H1 (cell line): ENCODE results near the gene ATP23. TPM values are rescaled to one million over a fixed set of nuclear protein-coding genes. Genes with fewer than 3 reads are reported as not detected.

Experiments
- CTCF ChIA-PET: fragments of 300-600 bp; sonication (Branson Sonifier 250); formaldehyde crosslinking; loops from one replicate; lab custom pipeline; 2021; ENCODE audit not compliant: partially characterized antibody; lab: Charles Lee
- POLR2A ChIA-PET: fragments of 300-600 bp; sonication (Branson Sonifier 250); formaldehyde crosslinking; loops from one replicate; lab custom pipeline; 2021; ENCODE audit warnings: inconsistent platforms; ENCODE audit not compliant: partially characterized antibody; lab: Charles Lee
- DNase-seq, 2 experiments: peaks; one replicate each; pipeline versions ENCODE4 v3.0.0 to v3.0.0-alpha.2; 2010 to 2022; ENCODE audit warnings: low spot score in 2 of 2, low read depth in 1 of 2, mixed read lengths in 1 of 2
- FAIRE-seq: peaks from 2 replicates; lab custom pipeline; 2011; peaks lifted over from hg19 to GRCh38; lab: Jason Lieb, UNC
- H2AFZ ChIP-seq: 2 replicates; pipeline ENCODE4 v1.8.1; 2012; ENCODE audit warnings: low read length, inconsistent platforms
- H2AK5ac ChIP-seq: 2 replicates; pipeline ENCODE4 v1.6.1; 2013; ENCODE audit warnings: low read depth, low read length
- H2BK120ac ChIP-seq: replicated peaks from 2 replicates; pipeline ENCODE3; 2013; ENCODE audit warnings: low read depth, low read length, inconsistent platforms
- H2BK12ac ChIP-seq: 2 replicates; pipeline ENCODE4 v1.6.1; 2013; ENCODE audit warnings: low read depth, low read length
- H2BK15ac ChIP-seq: 2 replicates; pipeline ENCODE4 v1.6.1; 2013; ENCODE audit warnings: low read length
- H2BK20ac ChIP-seq: 2 replicates; pipeline ENCODE4 v1.6.1; 2013; ENCODE audit warnings: low read length
- H2BK5ac ChIP-seq: 2 replicates; pipeline ENCODE4 v1.6.1; 2013; ENCODE audit warnings: low read depth, low read length
- H3K14ac ChIP-seq: 2 replicates; pipeline ENCODE4 v1.6.1; 2013; ENCODE audit warnings: inconsistent platforms; ENCODE audit not compliant: insufficient read length
- H3K18ac ChIP-seq: 2 replicates; pipeline ENCODE4 v1.6.1; 2013; ENCODE audit warnings: low read length; ENCODE audit errors: extremely low read depth
- H3K23ac ChIP-seq: 2 replicates; pipeline ENCODE4 v1.6.1; 2013; ENCODE audit warnings: inconsistent platforms; ENCODE audit not compliant: insufficient read length
- H3K23me2 ChIP-seq: 2 replicates; pipeline ENCODE4 v1.6.1; 2013; ENCODE audit warnings: low read depth, low read length
- H3K27ac ChIP-seq: 2 replicates; pipeline ENCODE4 v1.6.1; 2011; ENCODE audit warnings: low read depth, low read length, inconsistent platforms
- H3K27me3 ChIP-seq, 4 experiments: replicated peaks in 1 of 4; 1 replicate in 1 of 4; 2 replicates in 3 of 4; pipeline versions ENCODE4 v1.6.1 to v1.8.1; 2011 to 2013; ENCODE audit warnings: low read length in 3 of 4, mild to moderate bottlenecking in 3 of 4, inconsistent platforms in 2 of 4, mixed read lengths in 2 of 4, moderate library complexity in 1 of 4; ENCODE audit not compliant: control insufficient read depth in 3 of 4, insufficient read depth in 3 of 4; ENCODE audit errors: extremely low read depth in 1 of 4
- H3K36me3 ChIP-seq, 4 experiments: 2 replicates each; pipeline versions ENCODE4 v1.6.1 to v1.8.1; 2011 to 2013; ENCODE audit warnings: mild to moderate bottlenecking in 4 of 4, low read length in 3 of 4, moderate library complexity in 2 of 4, control low read depth in 1 of 4, inconsistent platforms in 1 of 4; ENCODE audit not compliant: insufficient read depth in 4 of 4, control insufficient read depth in 2 of 4
- H3K4ac ChIP-seq: replicated peaks from 2 replicates; pipeline ENCODE3; 2013; ENCODE audit warnings: low read length, low read depth, mixed read lengths, inconsistent platforms; ENCODE audit not compliant: insufficient read length
- H3K4me1 ChIP-seq, 4 experiments: replicated peaks in 1 of 4; 1 replicate in 1 of 4; 2 replicates in 3 of 4; pipeline versions ENCODE4 v1.6.1 to v1.8.1; 2011 to 2013; ENCODE audit warnings: low read length in 3 of 4, inconsistent platforms in 2 of 4, mixed read lengths in 1 of 4; ENCODE audit not compliant: insufficient read depth in 4 of 4, control insufficient read depth in 3 of 4
- H3K4me2 ChIP-seq, 2 experiments: 2 replicates each; pipeline versions ENCODE4 v1.6.1 to v1.8.1; 2011 to 2013; ENCODE audit warnings: low read depth in 2 of 2, low read length in 2 of 2, control low read depth in 1 of 2, inconsistent platforms in 1 of 2, mild to moderate bottlenecking in 1 of 2; ENCODE audit not compliant: insufficient read depth in 1 of 2
- H3K4me3 ChIP-seq, 4 experiments: fragments of 200-600, 300-600 bp in 1 of 4; sonication (generic), shearing (Covaris generic), sonication (Bioruptor Twin) in 1 of 4; 2 replicates each; pipeline versions ENCODE4 v1.5.1 to v1.8.1; 2011 to 2016; ENCODE audit warnings: low read length in 4 of 4, low read depth in 3 of 4, control low read depth in 2 of 4, inconsistent platforms in 2 of 4, mild to moderate bottlenecking in 2 of 4, mixed read lengths in 1 of 4, moderate library complexity in 1 of 4; ENCODE audit not compliant: insufficient read depth in 2 of 4; ENCODE audit errors: extremely low read depth in 1 of 4
- H3K56ac ChIP-seq: replicated peaks from 2 replicates; pipeline ENCODE3; 2013; ENCODE audit warnings: low read depth, mild to moderate bottlenecking, mixed read lengths, low read length, inconsistent platforms; ENCODE audit not compliant: insufficient read length
- H3K79me1 ChIP-seq: 2 replicates; pipeline ENCODE4 v1.6.1; 2013; ENCODE audit warnings: low read depth, low read length, control low read depth
- H3K79me2 ChIP-seq, 2 experiments: 2 replicates each; pipeline versions ENCODE4 v1.6.1 to v1.8.1; 2012 to 2013; ENCODE audit warnings: low read length in 2 of 2, mild to moderate bottlenecking in 2 of 2, inconsistent platforms in 1 of 2; ENCODE audit not compliant: insufficient read depth in 2 of 2, control insufficient read depth in 1 of 2
- H3K9ac ChIP-seq, 4 experiments: replicated peaks in 1 of 4; 1 replicate in 1 of 4; 2 replicates in 3 of 4; pipeline versions ENCODE4 v1.6.1 to v1.8.1; 2011 to 2013; ENCODE audit warnings: low read depth in 3 of 4, low read length in 3 of 4, control low read depth in 2 of 4, mild to moderate bottlenecking in 2 of 4, moderate library complexity in 2 of 4, inconsistent platforms in 1 of 4; ENCODE audit errors: extremely low read depth in 1 of 4
- H3K9me3 ChIP-seq, 2 experiments: 2 replicates each; pipeline versions ENCODE4 v1.6.1 to v1.8.1; 2012 to 2013; ENCODE audit warnings: mild to moderate bottlenecking in 2 of 2, moderate library complexity in 2 of 2, control low read depth in 1 of 2, inconsistent platforms in 1 of 2, low read depth in 1 of 2, low read length in 1 of 2, mixed read lengths in 1 of 2; ENCODE audit not compliant: insufficient read depth in 2 of 2
- H4K20me1 ChIP-seq, 2 experiments: replicated peaks in 1 of 2; 2 replicates each; pipeline versions ENCODE3 to v1.8.1; 2011 to 2013; ENCODE audit warnings: inconsistent platforms in 2 of 2, low read length in 2 of 2, mild to moderate bottlenecking in 1 of 2; ENCODE audit not compliant: insufficient read depth in 2 of 2, control insufficient read depth in 1 of 2
- H4K5ac ChIP-seq: 2 replicates; pipeline ENCODE4 v1.6.1; 2013; ENCODE audit warnings: low read length, low read depth, mixed read lengths, inconsistent platforms; ENCODE audit not compliant: insufficient read length
- H4K8ac ChIP-seq: 2 replicates; pipeline ENCODE4 v1.8.0; 2013; ENCODE audit warnings: mild to moderate bottlenecking, moderate library complexity, low read length, inconsistent platforms; ENCODE audit not compliant: insufficient read depth; ENCODE audit errors: extremely low read depth
- H4K91ac ChIP-seq: replicated peaks from 2 replicates; pipeline ENCODE3; 2013; ENCODE audit warnings: low read length, mixed read lengths, inconsistent platforms; ENCODE audit not compliant: insufficient read length
- BCL11A ChIP-seq, 2 experiments: IDR thresholded peaks; one replicate each; pipeline ENCODE4 v1.6.1; 2011; ENCODE audit warnings: low read depth in 2 of 2, low read length in 2 of 2, mild to moderate bottlenecking in 2 of 2
- JUND ChIP-seq: IDR thresholded peaks from 2 replicates; pipeline ENCODE4 v1.6.1; 2011; ENCODE audit warnings: mild to moderate bottlenecking, improper control_type of control experiment, low read length
- KDM4A ChIP-seq: IDR thresholded peaks from one replicate; pipeline ENCODE4 v1.7.1; 2012; ENCODE audit warnings: low read depth, mild to moderate bottlenecking, moderate library complexity, low read length, inconsistent platforms; ENCODE audit not compliant: severe bottlenecking
- POU5F1 ChIP-seq: IDR thresholded peaks from 2 replicates; pipeline ENCODE4 v1.6.1; 2011; ENCODE audit warnings: low read depth, mild to moderate bottlenecking, low read length, moderate library complexity
- RAD21 ChIP-seq, 2 experiments: IDR thresholded peaks in 1 of 2; conservative IDR thresholded peaks in 1 of 2; 2 replicates each; pipeline ENCODE4 v1.6.1; 2011; ENCODE audit warnings: low read depth in 2 of 2, low read length in 2 of 2, improper control_type of control experiment in 1 of 2, inconsistent platforms in 1 of 2, mild to moderate bottlenecking in 1 of 2, moderate library complexity in 1 of 2
- RNF2 ChIP-seq: fragments of 200-900, 300-1000 bp; sonication (generic); IDR thresholded peaks from 2 replicates; pipeline ENCODE4 v1.7.1; 2016; ENCODE audit warnings: borderline replicate concordance, low read depth, mild to moderate bottlenecking, antibody characterized with exemption, low read length; ENCODE audit not compliant: poor library complexity, severe bottlenecking; ENCODE audit errors: missing control alignments
- SAP30 ChIP-seq: fragments of 300-600 bp; sonication (generic); IDR thresholded peaks from 2 replicates; pipeline ENCODE4 v1.7.1; 2012; ENCODE audit warnings: low read length, moderate library complexity, mild to moderate bottlenecking, inconsistent platforms; ENCODE audit not compliant: insufficient read depth, insufficient replicate concordance
- SIX5 ChIP-seq: IDR thresholded peaks from 2 replicates; pipeline ENCODE4 v1.6.1; 2011; ENCODE audit warnings: mild to moderate bottlenecking, low read depth, low read length
- SUZ12 ChIP-seq: fragments of 200-600 bp; sonication (generic); IDR thresholded peaks from 2 replicates; pipeline ENCODE4 v1.6.1; 2012; ENCODE audit warnings: mild to moderate bottlenecking, inconsistent platforms, low read length, moderate library complexity, mixed read lengths
- WGBS, 2 experiments: shearing (Covaris generic) in 1 of 2; methylation state at CpG; one replicate each; pipeline versions ENCODE4 v1.1.6 to v1.1.7; 2013 to 2015; ENCODE audit warnings: low lambda C conversion rate in 2 of 2, mixed read lengths in 2 of 2, inconsistent platforms in 1 of 2, low coverage in 1 of 2, missing lambda C conversion rate in 1 of 2; ENCODE audit not compliant: insufficient replicate concordance in 2 of 2, insufficient coverage in 1 of 2, insufficient read length in 1 of 2; ENCODE audit errors: extremely low coverage in 1 of 2, missing lambda C conversion rate in 1 of 2; 5-methylcytosine and 5-hydroxymethylcytosine counted together
- polyA plus RNA-seq, 7 experiments: library from polyadenylated mRNA; depleted of rRNA in 3 of 7; stranded (reverse) in 5 of 7; unstranded in 2 of 7; fragments of >200 nt in 5 of 7; fragments of 200-250 nt in 2 of 7; gene quantifications; 1 replicate in 5 of 7; 2 replicates in 1 of 7; 4 replicates in 1 of 7; pipeline versions ENCODE4 v1.2.1 to v1.2.3, GENCODE V29; 2011 to 2013; ENCODE audit warnings: missing spikeins in 2 of 7, mixed read lengths in 2 of 7
- total RNA-seq: library from RNA; stranded (reverse); fragmentation: NEBNext Ultra II Directional; extraction: Animal tissue kit (Norgen Biotek cat#: 25700); gene quantifications from 2 replicates; pipeline ENCODE4 v1.2.1, GENCODE V29; 2021

The ATP23 gene
- total and polyA plus RNA-seq, 2 of the 8 experiments (the other 6 are each of a cell fraction or from before 2014, with no cell fraction given) = 10.2 to 13.5 TPM

DNA sequence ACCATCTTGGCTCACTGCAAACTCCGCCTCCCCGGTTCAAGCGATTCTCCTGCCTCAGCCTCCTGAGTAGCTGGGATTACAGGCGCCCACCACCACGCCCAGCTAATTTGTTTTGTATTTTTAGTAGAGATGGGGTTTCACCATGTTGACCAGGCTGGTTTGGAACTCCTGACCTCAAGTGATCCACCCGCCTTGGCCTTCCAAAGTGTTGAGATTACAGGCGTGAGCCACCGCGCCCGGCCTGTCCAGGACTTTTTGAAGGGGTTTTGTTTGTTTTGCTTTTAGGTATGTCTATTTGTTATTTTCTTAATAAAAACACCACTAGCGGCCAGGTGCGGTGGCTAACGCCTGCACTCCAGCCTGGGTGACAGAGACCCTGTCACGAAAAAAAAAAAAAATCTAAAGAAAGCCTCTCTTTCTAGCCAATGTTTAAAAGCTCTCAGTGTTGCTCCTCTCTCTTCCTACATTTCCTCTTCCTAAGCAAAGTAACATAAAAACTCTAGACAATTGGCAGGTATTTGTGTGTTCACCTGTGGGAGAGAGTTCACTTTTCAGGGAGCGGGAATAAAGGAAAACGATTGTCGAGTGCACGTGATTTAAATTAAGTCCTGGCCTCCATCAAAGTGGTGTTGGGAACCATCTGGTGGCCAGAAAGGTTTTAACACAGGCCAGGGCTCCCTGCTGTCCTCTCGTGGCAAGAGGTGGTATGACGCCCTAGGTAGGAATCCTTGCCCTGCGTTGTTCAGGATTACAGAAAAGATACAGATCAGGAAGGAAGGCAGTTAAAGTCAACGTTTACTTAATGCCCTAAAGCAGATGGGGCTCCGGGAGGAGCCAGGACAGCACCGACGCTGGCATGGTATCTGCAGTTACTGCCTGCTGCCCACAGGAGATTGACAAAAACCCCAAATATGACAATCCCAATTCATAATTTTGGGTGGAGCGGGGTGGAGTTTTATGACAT, 36.2 kb upstream of the ATP23 start:
- Histone ChIP-seq H3K4me1 (no peaks in the 10 kb centered on the region), H3K79me2 (no peaks in the 10 kb centered on the region), H2AFZ (0 out of 2 replicates have a peak overlapping the region, but pooled peaks have one; percentile 58), H2BK15ac (no peak overlapping the region), H2BK12ac (no peak overlapping the region), H2BK120ac (no peak overlapping the region), H3K4me2 (peak overlapping the region in 1 of 2 experiments; percentile 16; a peak in 1 of 4 replicates), H4K20me1 (no peaks in the 10 kb centered on the region), H3K56ac (no peak overlapping the region), H2BK5ac (no peak overlapping the region), H4K91ac (no peak overlapping the region), H3K4me3 (no peak overlapping the region), H3K36me3 (no peaks in the 10 kb centered on the region), H4K8ac (no peak overlapping the region), H3K23ac (no peak overlapping the region), H3K79me1 (no peaks in the 10 kb centered on the region), H2BK20ac (no peak overlapping the region), H3K9ac (no peak overlapping the region), H3K23me2 (no peaks in the 10 kb centered on the region; the same call in 1 of the 2 replicates), H3K9me3 (no peaks in the 10 kb centered on the region), H3K27ac (no peak overlapping the region), H3K27me3 (peaks cover 0 to 4% (median 0%) of the 10 kb centered on the region in 4 experiments; a peak in 4 of 7 replicates), H3K4ac (no peak overlapping the region), H2AK5ac (no peak overlapping the region), H4K5ac (no peak overlapping the region), H3K14ac (no peak overlapping the region), H3K18ac (no peak overlapping the region)
- CTCF ChIA-PET = interaction anchor here (0.7 to 10.7 kb wide), 28 partner anchors 9 to 1439 kb away, joined by 3 to 181 read pairs (median 6); partner anchors contain the start of genes AVIL, CTDSP2, CYP27B1 and TSFM
- 49% methylated on average over 26 of the region's 26 CpGs; no CpG with 5 or more reads in 1 of the 2 experiments for WGBS, 2 experiments
- DNase-seq (peak; percentile 64 to 95), FAIRE-seq (peak; percentile 99)
- POLR2A ChIA-PET = interaction anchor here (1.3 to 4.5 kb wide), 9 partner anchors 8 to 102 kb away, joined by 4 to 22 read pairs (median 5); partner anchors contain the start of gene CTDSP2
- TF ChIP-seq JUND (peak; percentile 68), SAP30 (no peak), POU5F1 (0 out of 2 replicates have a peak, but pooled peaks have one; percentile 7), SUZ12 (no peak), RNF2 (no peak), KDM4A (no peak), SIX5 (no peak), RAD21 (IDR thresholded peaks at IDR 0.05 in 1 of 2, conservative IDR thresholded peaks at IDR 0.05 in 1 of 2; ENCODE audit: low read depth in 2 of 2, low read length in 2 of 2) (peak; percentile 99), BCL11A (IDR thresholded peaks at IDR 0.05; ENCODE audit: low read depth in 2 of 2, low read length in 2 of 2) (no peak)
